T47D (cell line): ENCODE measurements around the gene BIRC7.

ENCODE experiments used
- DNase-seq, 2 experiments: peaks; one replicate each; pipeline versions ENCODE4 v3.0.0 to v3.0.0-alpha.2; 2011 to 2012; ENCODE audit warnings: low read depth in 1 of 2, low spot score in 1 of 2
- JUND ChIP-seq: IDR thresholded peaks from 2 replicates; pipeline ENCODE4 v1.6.1; 2012; ENCODE audit warnings: low read depth
- in situ Hi-C: cut with HindIII; loops from 2 replicates; pipeline ENCODE4 v1.10.0; 2016; ENCODE audit warnings: low sequenced_read_pairs, low pct_unique_long_range_greater_than_20kb

Gene BIRC7

GRCh38 chr20:63270606-63271325 lies 35.1 kb downstream of the BIRC7 start:
- TF ChIP-seq JUND = no peak
- in situ Hi-C loops = no loop called here
- DNase-seq = no peak

GRCh38 chr20:63272105-63273058 lies 36.7 kb downstream of the BIRC7 start, which contains the start of gene ARFGAP1:
Gene ARFGAP1 (plus strand): TSS chr20:63272813. CDS start chr20:63275581, 2,768 bp downstream.
- in situ Hi-C loops = no loop called here
- TF ChIP-seq JUND = no peak
- DNase-seq = peak; percentile 87 to 96

GRCh38 chr20:63273059-63273579 lies 37.4 kb downstream of the BIRC7 start:
- in situ Hi-C loops = no loop called here
- no peak for TF ChIP-seq JUND
- DNase-seq = no peak

GRCh38 chr20:63273635-63274380 lies 38.1 kb downstream of the BIRC7 start:
- TF ChIP-seq JUND = no peak
- in situ Hi-C loops = no loop called here
- DNase-seq = peak; percentile 73 to 77

GRCh38 chr20:63274381-63275228 lies 38.9 kb downstream of the BIRC7 start:
- in situ Hi-C loops = no loop called here

GRCh38 chr20:63275825-63276224 lies 40.1 kb downstream of the BIRC7 start:
- in situ Hi-C loops = no loop called here
- DNase-seq = no peak
- no peak for TF ChIP-seq JUND

More at GRCh38 chr20:63274381-63275228, 38.9 kb downstream of the BIRC7 start:
- no peak for DNase-seq
- TF ChIP-seq JUND = no peak

GRCh38 chr20:63276956-63277355 lies 41.3 kb downstream of the BIRC7 start:
- in situ Hi-C loops = no loop called here
- no peak for TF ChIP-seq JUND
- DNase-seq = no peak

GRCh38 chr20:63277466-63278272 lies 42.0 kb downstream of the BIRC7 start:
- no peak for TF ChIP-seq JUND
- DNase-seq = no peak
- in situ Hi-C loops = no loop called here

GRCh38 chr20:63278661-63279060 lies 43.0 kb downstream of the BIRC7 start:
- no peak for TF ChIP-seq JUND
- in situ Hi-C loops = no loop called here
- no peak for DNase-seq

- DNase-seq = no peak
- in situ Hi-C loops = no loop called here
- no peak for TF ChIP-seq JUND
These were observed 44.2 kb downstream of the BIRC7 start for GRCh38 chr20:63279931-63280330.

- in situ Hi-C loops = no loop called here
- DNase-seq = no peak
- TF ChIP-seq JUND = no peak
These were observed 44.7 kb downstream of the BIRC7 start for GRCh38 chr20:63280371-63280770.
